H1 (cell line): ENCODE measurements around the gene SPP1. TPM values are rescaled to one million over a fixed set of nuclear protein-coding genes. Genes with fewer than 3 reads are reported as not detected.

ENCODE experiments used
- CTCF ChIA-PET: fragments of 300-600 bp; sonication (Branson Sonifier 250); formaldehyde crosslinking; loops from one replicate; lab custom pipeline; 2021; ENCODE audit not compliant: partially characterized antibody; lab: Charles Lee
- POLR2A ChIA-PET: fragments of 300-600 bp; sonication (Branson Sonifier 250); formaldehyde crosslinking; loops from one replicate; lab custom pipeline; 2021; ENCODE audit warnings: inconsistent platforms; ENCODE audit not compliant: partially characterized antibody; lab: Charles Lee
- DNase-seq, 2 experiments: peaks; one replicate each; pipeline versions ENCODE4 v3.0.0 to v3.0.0-alpha.2; 2010 to 2022; ENCODE audit warnings: low spot score in 2 of 2, low read depth in 1 of 2, mixed read lengths in 1 of 2
- FAIRE-seq: peaks from 2 replicates; lab custom pipeline; 2011; peaks lifted over from hg19 to GRCh38; lab: Jason Lieb, UNC
- H2AFZ ChIP-seq: 2 replicates; pipeline ENCODE4 v1.8.1; 2012; ENCODE audit warnings: low read length, inconsistent platforms
- H2AK5ac ChIP-seq: 2 replicates; pipeline ENCODE4 v1.6.1; 2013; ENCODE audit warnings: low read depth, low read length
- H2BK120ac ChIP-seq: replicated peaks from 2 replicates; pipeline ENCODE3; 2013; ENCODE audit warnings: low read depth, low read length, inconsistent platforms
- H2BK12ac ChIP-seq: 2 replicates; pipeline ENCODE4 v1.6.1; 2013; ENCODE audit warnings: low read depth, low read length
- H2BK15ac ChIP-seq: 2 replicates; pipeline ENCODE4 v1.6.1; 2013; ENCODE audit warnings: low read length
- H2BK20ac ChIP-seq: 2 replicates; pipeline ENCODE4 v1.6.1; 2013; ENCODE audit warnings: low read length
- H2BK5ac ChIP-seq: 2 replicates; pipeline ENCODE4 v1.6.1; 2013; ENCODE audit warnings: low read depth, low read length
- H3K14ac ChIP-seq: 2 replicates; pipeline ENCODE4 v1.6.1; 2013; ENCODE audit warnings: inconsistent platforms; ENCODE audit not compliant: insufficient read length
- H3K18ac ChIP-seq: 2 replicates; pipeline ENCODE4 v1.6.1; 2013; ENCODE audit warnings: low read length; ENCODE audit errors: extremely low read depth
- H3K23ac ChIP-seq: 2 replicates; pipeline ENCODE4 v1.6.1; 2013; ENCODE audit warnings: inconsistent platforms; ENCODE audit not compliant: insufficient read length
- H3K23me2 ChIP-seq: 2 replicates; pipeline ENCODE4 v1.6.1; 2013; ENCODE audit warnings: low read depth, low read length
- H3K27ac ChIP-seq: 2 replicates; pipeline ENCODE4 v1.6.1; 2011; ENCODE audit warnings: low read depth, low read length, inconsistent platforms
- H3K27me3 ChIP-seq, 4 experiments: replicated peaks in 1 of 4; 1 replicate in 1 of 4; 2 replicates in 3 of 4; pipeline versions ENCODE4 v1.6.1 to v1.8.1; 2011 to 2013; ENCODE audit warnings: low read length in 3 of 4, mild to moderate bottlenecking in 3 of 4, inconsistent platforms in 2 of 4, mixed read lengths in 2 of 4, moderate library complexity in 1 of 4; ENCODE audit not compliant: control insufficient read depth in 3 of 4, insufficient read depth in 3 of 4; ENCODE audit errors: extremely low read depth in 1 of 4
- H3K36me3 ChIP-seq, 4 experiments: 2 replicates each; pipeline versions ENCODE4 v1.6.1 to v1.8.1; 2011 to 2013; ENCODE audit warnings: mild to moderate bottlenecking in 4 of 4, low read length in 3 of 4, moderate library complexity in 2 of 4, control low read depth in 1 of 4, inconsistent platforms in 1 of 4; ENCODE audit not compliant: insufficient read depth in 4 of 4, control insufficient read depth in 2 of 4
- H3K4ac ChIP-seq: replicated peaks from 2 replicates; pipeline ENCODE3; 2013; ENCODE audit warnings: low read length, low read depth, mixed read lengths, inconsistent platforms; ENCODE audit not compliant: insufficient read length
- H3K4me1 ChIP-seq, 4 experiments: replicated peaks in 1 of 4; 1 replicate in 1 of 4; 2 replicates in 3 of 4; pipeline versions ENCODE4 v1.6.1 to v1.8.1; 2011 to 2013; ENCODE audit warnings: low read length in 3 of 4, inconsistent platforms in 2 of 4, mixed read lengths in 1 of 4; ENCODE audit not compliant: insufficient read depth in 4 of 4, control insufficient read depth in 3 of 4
- H3K4me2 ChIP-seq, 2 experiments: 2 replicates each; pipeline versions ENCODE4 v1.6.1 to v1.8.1; 2011 to 2013; ENCODE audit warnings: low read depth in 2 of 2, low read length in 2 of 2, control low read depth in 1 of 2, inconsistent platforms in 1 of 2, mild to moderate bottlenecking in 1 of 2; ENCODE audit not compliant: insufficient read depth in 1 of 2
- H3K4me3 ChIP-seq, 4 experiments: fragments of 200-600, 300-600 bp in 1 of 4; sonication (generic), shearing (Covaris generic), sonication (Bioruptor Twin) in 1 of 4; 2 replicates each; pipeline versions ENCODE4 v1.5.1 to v1.8.1; 2011 to 2016; ENCODE audit warnings: low read length in 4 of 4, low read depth in 3 of 4, control low read depth in 2 of 4, inconsistent platforms in 2 of 4, mild to moderate bottlenecking in 2 of 4, mixed read lengths in 1 of 4, moderate library complexity in 1 of 4; ENCODE audit not compliant: insufficient read depth in 2 of 4; ENCODE audit errors: extremely low read depth in 1 of 4
- H3K56ac ChIP-seq: replicated peaks from 2 replicates; pipeline ENCODE3; 2013; ENCODE audit warnings: low read depth, mild to moderate bottlenecking, mixed read lengths, low read length, inconsistent platforms; ENCODE audit not compliant: insufficient read length
- H3K79me1 ChIP-seq: 2 replicates; pipeline ENCODE4 v1.6.1; 2013; ENCODE audit warnings: low read depth, low read length, control low read depth
- H3K79me2 ChIP-seq, 2 experiments: 2 replicates each; pipeline versions ENCODE4 v1.6.1 to v1.8.1; 2012 to 2013; ENCODE audit warnings: low read length in 2 of 2, mild to moderate bottlenecking in 2 of 2, inconsistent platforms in 1 of 2; ENCODE audit not compliant: insufficient read depth in 2 of 2, control insufficient read depth in 1 of 2
- H3K9ac ChIP-seq, 4 experiments: replicated peaks in 1 of 4; 1 replicate in 1 of 4; 2 replicates in 3 of 4; pipeline versions ENCODE4 v1.6.1 to v1.8.1; 2011 to 2013; ENCODE audit warnings: low read depth in 3 of 4, low read length in 3 of 4, control low read depth in 2 of 4, mild to moderate bottlenecking in 2 of 4, moderate library complexity in 2 of 4, inconsistent platforms in 1 of 4; ENCODE audit errors: extremely low read depth in 1 of 4
- H3K9me3 ChIP-seq, 2 experiments: 2 replicates each; pipeline versions ENCODE4 v1.6.1 to v1.8.1; 2012 to 2013; ENCODE audit warnings: mild to moderate bottlenecking in 2 of 2, moderate library complexity in 2 of 2, control low read depth in 1 of 2, inconsistent platforms in 1 of 2, low read depth in 1 of 2, low read length in 1 of 2, mixed read lengths in 1 of 2; ENCODE audit not compliant: insufficient read depth in 2 of 2
- H4K20me1 ChIP-seq, 2 experiments: replicated peaks in 1 of 2; 2 replicates each; pipeline versions ENCODE3 to v1.8.1; 2011 to 2013; ENCODE audit warnings: inconsistent platforms in 2 of 2, low read length in 2 of 2, mild to moderate bottlenecking in 1 of 2; ENCODE audit not compliant: insufficient read depth in 2 of 2, control insufficient read depth in 1 of 2
- H4K5ac ChIP-seq: 2 replicates; pipeline ENCODE4 v1.6.1; 2013; ENCODE audit warnings: low read length, low read depth, mixed read lengths, inconsistent platforms; ENCODE audit not compliant: insufficient read length
- H4K8ac ChIP-seq: 2 replicates; pipeline ENCODE4 v1.8.0; 2013; ENCODE audit warnings: mild to moderate bottlenecking, moderate library complexity, low read length, inconsistent platforms; ENCODE audit not compliant: insufficient read depth; ENCODE audit errors: extremely low read depth
- H4K91ac ChIP-seq: replicated peaks from 2 replicates; pipeline ENCODE3; 2013; ENCODE audit warnings: low read length, mixed read lengths, inconsistent platforms; ENCODE audit not compliant: insufficient read length
- BACH1 ChIP-seq: IDR thresholded peaks from 2 replicates; pipeline ENCODE4 v1.6.1; 2012; ENCODE audit warnings: low read length, improper control_type of control experiment
- EGR1 ChIP-seq: IDR thresholded peaks from 2 replicates; pipeline ENCODE4 v1.6.1; 2011; ENCODE audit warnings: low read depth, low read length, borderline replicate concordance
- FOSL1 ChIP-seq: IDR thresholded peaks from 2 replicates; pipeline ENCODE4 v1.6.1; 2011; ENCODE audit warnings: mild to moderate bottlenecking, low read depth, low read length, moderate library complexity; ENCODE audit not compliant: insufficient read depth
- GTF2F1 ChIP-seq: IDR thresholded peaks from 2 replicates; pipeline ENCODE4 v1.6.1; 2012; ENCODE audit warnings: low read depth, low read length, improper control_type of control experiment, borderline replicate concordance
- HDAC2 ChIP-seq, 2 experiments: fragments of 300-600 bp in 1 of 2; sonication (generic) in 1 of 2; IDR thresholded peaks; 2 replicates each; pipeline ENCODE4 v1.6.1; 2011 to 2012; ENCODE audit warnings: low read depth in 2 of 2, low read length in 2 of 2, mild to moderate bottlenecking in 2 of 2, moderate library complexity in 2 of 2, borderline replicate concordance in 1 of 2, inconsistent platforms in 1 of 2
- HDAC6 ChIP-seq: IDR thresholded peaks from one replicate; pipeline ENCODE4 v1.7.1; 2012; ENCODE audit warnings: low read depth, mild to moderate bottlenecking, inconsistent platforms, low read length, moderate library complexity
- SIRT6 ChIP-seq: IDR thresholded peaks from one replicate; pipeline ENCODE4 v1.7.1; 2012; ENCODE audit warnings: low read length, inconsistent platforms
- SRF ChIP-seq: IDR thresholded peaks from 2 replicates; pipeline ENCODE4 v1.6.1; 2011; ENCODE audit warnings: mild to moderate bottlenecking, low read depth, low read length, moderate library complexity
- TAF1 ChIP-seq: IDR thresholded peaks from 2 replicates; pipeline ENCODE4 v1.6.1; 2011; ENCODE audit warnings: mild to moderate bottlenecking, low read depth, low read length
- TCF12 ChIP-seq: IDR thresholded peaks from 2 replicates; pipeline ENCODE4 v1.6.1; 2011; ENCODE audit warnings: low read depth, mild to moderate bottlenecking, low read length
- WGBS, 2 experiments: shearing (Covaris generic) in 1 of 2; methylation state at CpG; one replicate each; pipeline versions ENCODE4 v1.1.6 to v1.1.7; 2013 to 2015; ENCODE audit warnings: low lambda C conversion rate in 2 of 2, mixed read lengths in 2 of 2, inconsistent platforms in 1 of 2, low coverage in 1 of 2, missing lambda C conversion rate in 1 of 2; ENCODE audit not compliant: insufficient replicate concordance in 2 of 2, insufficient coverage in 1 of 2, insufficient read length in 1 of 2; ENCODE audit errors: extremely low coverage in 1 of 2, missing lambda C conversion rate in 1 of 2; 5-methylcytosine and 5-hydroxymethylcytosine counted together
- polyA plus RNA-seq, 7 experiments: library from polyadenylated mRNA; depleted of rRNA in 3 of 7; stranded (reverse) in 5 of 7; unstranded in 2 of 7; fragments of >200 nt in 5 of 7; fragments of 200-250 nt in 2 of 7; gene quantifications; 1 replicate in 5 of 7; 2 replicates in 1 of 7; 4 replicates in 1 of 7; pipeline versions ENCODE4 v1.2.1 to v1.2.3, GENCODE V29; 2011 to 2013; ENCODE audit warnings: missing spikeins in 2 of 7, mixed read lengths in 2 of 7
- total RNA-seq: library from RNA; stranded (reverse); fragmentation: NEBNext Ultra II Directional; extraction: Animal tissue kit (Norgen Biotek cat#: 25700); gene quantifications from 2 replicates; pipeline ENCODE4 v1.2.1, GENCODE V29; 2021
- TF ChIP-seq, protein P1 (sequence below), 3 experiments: IDR thresholded peaks; 1 replicate in 2 of 3; 2 replicates in 1 of 3; pipeline versions ENCODE4 v1.5.1 to v1.6.1; 2011; ENCODE audit warnings: low read length in 3 of 3, mild to moderate bottlenecking in 3 of 3, inconsistent platforms in 2 of 3, low read depth in 1 of 3, moderate library complexity in 1 of 3; ENCODE audit not compliant: insufficient read depth in 1 of 3; ENCODE audit errors: control extremely low read depth in 1 of 3

SPP1 gene
- total and polyA plus RNA-seq, 2 of the 8 experiments (the other 6 are each of a cell fraction or from before 2014, with no cell fraction given) = 13.7 to 26.5 TPM

DNA sequence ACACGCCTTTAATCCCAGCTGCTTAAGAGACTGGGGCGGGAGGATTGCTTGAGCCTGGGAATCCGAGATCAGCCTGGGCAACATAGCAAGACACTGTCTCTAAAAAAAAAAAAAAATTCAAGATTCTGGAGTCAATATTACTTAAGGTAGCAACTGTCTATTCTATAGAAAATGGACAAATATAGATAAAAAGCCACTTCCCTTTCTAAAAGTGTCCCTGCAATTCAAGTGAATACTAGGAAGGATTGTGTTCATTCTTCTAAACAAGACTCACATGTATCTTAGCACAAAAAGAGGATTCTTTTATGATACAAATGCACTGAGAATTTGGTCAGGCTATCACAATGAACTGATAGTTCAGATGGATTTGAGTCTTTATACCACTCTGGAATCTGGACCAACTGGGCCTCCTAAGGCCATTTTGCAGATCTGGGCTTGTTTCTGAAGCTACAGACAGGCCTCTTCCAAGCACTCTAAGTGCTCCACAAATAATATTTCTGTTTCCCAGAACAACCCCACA, 38.9 kb downstream of the SPP1 start:
- Histone ChIP-seq H2BK15ac (no peak overlapping the region), H3K4me1 (peaks cover 0 to 5% (median 3%) of the 10 kb centered on the region in 4 experiments; a peak in 4 of 7 replicates), H3K27me3 (no peaks in the 10 kb centered on the region), H2BK20ac (no peak overlapping the region), H4K91ac (no peak overlapping the region), H3K56ac (no peak overlapping the region), H3K23ac (no peak overlapping the region), H3K23me2 (no peaks in the 10 kb centered on the region), H3K36me3 (peaks cover 0 to under 1% (median 0%) of the 10 kb centered on the region in 4 experiments; a peak in 1 of 8 replicates), H2BK120ac (no peak overlapping the region), H3K27ac (no peak overlapping the region), H3K79me1 (peaks cover 10% of the 10 kb centered on the region), H3K4me3 (no peak overlapping the region), H3K4ac (no peak overlapping the region), H2AK5ac (no peak overlapping the region), H4K8ac (no peak overlapping the region), H2BK5ac (no peak overlapping the region), H3K9me3 (no peaks in the 10 kb centered on the region), H2BK12ac (no peak overlapping the region), H3K14ac (no peak overlapping the region), H4K20me1 (peaks cover 7 to 18% of the 10 kb centered on the region in 2 experiments), H3K4me2 (no peak overlapping the region), H3K9ac (no peak overlapping the region), H2AFZ (no peak overlapping the region), H3K79me2 (peaks cover 0 to 96% of the 10 kb centered on the region in 2 experiments; a peak in 3 of 4 replicates), H3K18ac (no peak overlapping the region), H4K5ac (no peak overlapping the region)
- FAIRE-seq = no peak
- CTCF ChIA-PET = interaction anchor here (0.6 to 1.9 kb wide), 6 partner anchors 15 to 538 kb away, joined by 3 to 6 read pairs (median 3); no protein-coding TSS in a partner anchor
- no peak for DNase-seq
- POLR2A ChIA-PET = interaction anchor here (1.8 kb wide), 1 partner anchor 9 kb away, joined by 3 read pairs; no protein-coding TSS in a partner anchor
- 94% methylated on average over 3 of the region's 3 CpGs; no CpG with 5 or more reads in 1 of the 2 experiments for WGBS, 2 experiments
- TF ChIP-seq EGR1 (no peak), TCF12 (no peak), FOSL1 (no peak), HDAC6 (no peak), TAF1 (no peak), HDAC2 (IDR thresholded peaks at IDR 0.05; ENCODE audit: borderline replicate concordance in 1 of 2, low read depth in 2 of 2, low read length in 2 of 2) (no peak), SIRT6 (no peak), BACH1 (no peak), SRF (no peak), GTF2F1 (no peak)
- TF ChIP-seq, protein P1, sequence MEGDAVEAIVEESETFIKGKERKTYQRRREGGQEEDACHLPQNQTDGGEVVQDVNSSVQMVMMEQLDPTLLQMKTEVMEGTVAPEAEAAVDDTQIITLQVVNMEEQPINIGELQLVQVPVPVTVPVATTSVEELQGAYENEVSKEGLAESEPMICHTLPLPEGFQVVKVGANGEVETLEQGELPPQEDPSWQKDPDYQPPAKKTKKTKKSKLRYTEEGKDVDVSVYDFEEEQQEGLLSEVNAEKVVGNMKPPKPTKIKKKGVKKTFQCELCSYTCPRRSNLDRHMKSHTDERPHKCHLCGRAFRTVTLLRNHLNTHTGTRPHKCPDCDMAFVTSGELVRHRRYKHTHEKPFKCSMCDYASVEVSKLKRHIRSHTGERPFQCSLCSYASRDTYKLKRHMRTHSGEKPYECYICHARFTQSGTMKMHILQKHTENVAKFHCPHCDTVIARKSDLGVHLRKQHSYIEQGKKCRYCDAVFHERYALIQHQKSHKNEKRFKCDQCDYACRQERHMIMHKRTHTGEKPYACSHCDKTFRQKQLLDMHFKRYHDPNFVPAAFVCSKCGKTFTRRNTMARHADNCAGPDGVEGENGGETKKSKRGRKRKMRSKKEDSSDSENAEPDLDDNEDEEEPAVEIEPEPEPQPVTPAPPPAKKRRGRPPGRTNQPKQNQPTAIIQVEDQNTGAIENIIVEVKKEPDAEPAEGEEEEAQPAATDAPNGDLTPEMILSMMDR (IDR thresholded peaks at IDR 0.05; ENCODE audit: control extremely low read depth in 1 of 3, insufficient read depth in 1 of 3, low read depth in 1 of 3, low read length in 3 of 3) = no peak
